Neural cell (in vitro differentiated cells): ENCODE data around the gene ATF7.

Experiments used
- EP300 ChIP-seq: fragments of 450-650 bp; conservative IDR thresholded peaks from 2 replicates; pipeline ENCODE4 v1.6.1; 2014; ENCODE audit warnings: antibody characterized with exemption, mild to moderate bottlenecking, moderate library complexity; ENCODE audit not compliant: poor library complexity, severe bottlenecking
- EZH2 ChIP-seq: fragments of 200-600, 300-800 bp; shearing (Covaris generic), sonication (generic); IDR thresholded peaks from 2 replicates; pipeline ENCODE4 v1.6.1; 2014; ENCODE audit warnings: antibody characterized with exemption, low read length, borderline replicate concordance, mild to moderate bottlenecking; ENCODE audit not compliant: insufficient read depth, poor library complexity, severe bottlenecking
- MXI1 ChIP-seq: fragments of 450-650 bp; conservative IDR thresholded peaks from 2 replicates; pipeline ENCODE4 v1.6.1; 2014; ENCODE audit warnings: antibody characterized with exemption, mild to moderate bottlenecking; ENCODE audit not compliant: poor library complexity, severe bottlenecking
- POLR2AphosphoS5 ChIP-seq: IDR thresholded peaks from 2 replicates; pipeline ENCODE4 v1.6.1; 2012
- SMC3 ChIP-seq: fragments of 450-650 bp; conservative IDR thresholded peaks from 2 replicates; pipeline ENCODE4 v1.6.1; 2014; ENCODE audit warnings: antibody characterized with exemption, mild to moderate bottlenecking, moderate library complexity; ENCODE audit not compliant: poor library complexity
- TAF1 ChIP-seq: IDR thresholded peaks from 2 replicates; pipeline ENCODE4 v1.6.1; 2012; ENCODE audit warnings: low read depth
- TF ChIP-seq, protein P1 (sequence below): fragments of 450-650 bp; IDR thresholded peaks from 2 replicates; pipeline ENCODE4 v1.5.1; 2014; ENCODE audit warnings: antibody characterized with exemption, mild to moderate bottlenecking, moderate library complexity; ENCODE audit not compliant: poor library complexity, severe bottlenecking

DNA sequence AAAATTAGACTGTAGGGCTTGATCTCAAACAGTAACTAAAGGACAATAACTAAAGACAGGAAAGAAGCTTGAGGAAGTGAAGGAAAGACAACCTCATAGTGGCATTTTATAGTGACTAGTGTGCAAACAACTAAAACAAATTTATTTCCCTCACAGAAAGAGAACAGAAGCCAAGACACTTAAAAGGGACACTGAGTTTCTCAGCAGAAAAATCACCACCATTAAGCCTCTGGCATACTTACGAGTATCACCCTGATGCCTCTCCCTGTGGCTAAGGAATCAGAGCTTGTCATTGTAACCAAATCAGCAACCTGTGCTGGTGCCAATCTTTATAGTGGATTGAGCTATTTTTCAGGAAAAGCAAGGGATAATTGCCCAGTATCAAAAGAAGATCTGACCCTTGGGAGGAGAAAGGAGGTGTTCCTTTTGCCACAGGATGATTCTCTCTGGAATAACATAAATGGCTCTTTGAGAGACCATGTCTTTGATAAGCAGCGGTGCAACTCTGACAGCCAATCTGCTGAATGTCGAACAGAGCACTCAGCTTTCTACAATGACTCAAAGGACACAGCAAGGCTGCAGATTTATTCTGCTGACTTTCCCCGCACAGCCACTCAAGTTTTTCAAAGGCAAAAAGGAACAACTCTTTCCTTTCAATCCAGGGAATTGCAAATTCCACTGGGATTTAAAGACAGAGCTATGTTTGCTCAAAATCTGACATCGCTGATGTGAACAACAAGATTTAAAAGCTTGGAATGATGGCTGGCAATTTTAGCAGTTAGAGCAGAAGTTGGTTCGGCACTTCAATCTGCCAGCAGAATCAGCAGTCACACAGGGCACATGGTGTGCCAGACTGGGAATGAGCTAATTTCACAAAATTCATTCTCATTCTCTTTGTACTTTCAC is 34.6 kb downstream of the ATF7 start:
- TF ChIP-seq, protein P1, sequence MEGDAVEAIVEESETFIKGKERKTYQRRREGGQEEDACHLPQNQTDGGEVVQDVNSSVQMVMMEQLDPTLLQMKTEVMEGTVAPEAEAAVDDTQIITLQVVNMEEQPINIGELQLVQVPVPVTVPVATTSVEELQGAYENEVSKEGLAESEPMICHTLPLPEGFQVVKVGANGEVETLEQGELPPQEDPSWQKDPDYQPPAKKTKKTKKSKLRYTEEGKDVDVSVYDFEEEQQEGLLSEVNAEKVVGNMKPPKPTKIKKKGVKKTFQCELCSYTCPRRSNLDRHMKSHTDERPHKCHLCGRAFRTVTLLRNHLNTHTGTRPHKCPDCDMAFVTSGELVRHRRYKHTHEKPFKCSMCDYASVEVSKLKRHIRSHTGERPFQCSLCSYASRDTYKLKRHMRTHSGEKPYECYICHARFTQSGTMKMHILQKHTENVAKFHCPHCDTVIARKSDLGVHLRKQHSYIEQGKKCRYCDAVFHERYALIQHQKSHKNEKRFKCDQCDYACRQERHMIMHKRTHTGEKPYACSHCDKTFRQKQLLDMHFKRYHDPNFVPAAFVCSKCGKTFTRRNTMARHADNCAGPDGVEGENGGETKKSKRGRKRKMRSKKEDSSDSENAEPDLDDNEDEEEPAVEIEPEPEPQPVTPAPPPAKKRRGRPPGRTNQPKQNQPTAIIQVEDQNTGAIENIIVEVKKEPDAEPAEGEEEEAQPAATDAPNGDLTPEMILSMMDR: no peak
- no peak for TF ChIP-seq TAF1
- TF ChIP-seq EZH2: no peak
- peak; percentile 94 for TF ChIP-seq POLR2AphosphoS5
- TF ChIP-seq MXI1: peak; percentile 74
- TF ChIP-seq SMC3: no peak
- peak; percentile 96 for TF ChIP-seq EP300
